HG02642 (cell line): ENCODE data around the gene FGFR2.

ENCODE experiments used
- ATAC-seq: cut with Tn5 transposase; IDR thresholded peaks from one replicate; pipeline ENCODE4 v1.9.1; 2021; ENCODE audit warnings: mild to moderate bottlenecking; ENCODE audit not compliant: unreplicated experiment, poor library complexity

The FGFR2 gene

GRCh38 chr10:121433965-121434364 is 164.3 kb downstream of the FGFR2 start:
- no peak for ATAC-seq

GRCh38 chr10:121428867-121429266 is 169.4 kb downstream of the FGFR2 start:
- no peak for ATAC-seq
